ENCODE measurements around the gene THSD4.
"Not testable (repeated sequence)": the region's sequence is repeated elsewhere in the genome, so short reads cannot be mapped to it uniquely, and the experiment has no call there.

Gene THSD4

GRCh38 chr15:71301958-71302621 lies 186.8 kb downstream of the THSD4 start:
- no peak for DNase-seq

- no peak for DNase-seq
Observed at GRCh38 chr15:71302861-71303410, 187.7 kb downstream of the THSD4 start.

- DNase-seq, result no peak
Observed at GRCh38 chr15:71303977-71304376, 188.7 kb downstream of the THSD4 start.

- DNase-seq, result no peak
Observed at GRCh38 chr15:71304681-71305080, 189.4 kb downstream of the THSD4 start.

- no peak for DNase-seq
Observed at GRCh38 chr15:71306538-71306937, 191.3 kb downstream of the THSD4 start.

- DNase-seq, result no peak
Observed at GRCh38 chr15:71312194-71312708, 197.0 kb downstream of the THSD4 start.

- no peak for DNase-seq
Observed at GRCh38 chr15:71312731-71313460, 197.6 kb downstream of the THSD4 start.

GRCh38 chr15:71313806-71314205 lies 198.5 kb downstream of the THSD4 start:
- DNase-seq, result no peak

- no peak for DNase-seq
Observed at GRCh38 chr15:71314956-71315537, 199.8 kb downstream of the THSD4 start.

- DNase-seq, result no peak
Observed at GRCh38 chr15:71316911-71317310, 201.6 kb downstream of the THSD4 start.

GRCh38 chr15:71319424-71319823 lies 204.2 kb downstream of the THSD4 start:
- DNase-seq, result not testable (repeated sequence)

GRCh38 chr15:71319935-71320334 lies 204.7 kb downstream of the THSD4 start:
- no peak for DNase-seq

GRCh38 chr15:71323082-71323481 lies 207.8 kb downstream of the THSD4 start:
- no peak for DNase-seq

GRCh38 chr15:71323584-71323983 lies 208.3 kb downstream of the THSD4 start:
- DNase-seq, result no peak

GRCh38 chr15:71325481-71325880 lies 210.2 kb downstream of the THSD4 start:
- DNase-seq, result no peak

- DNase-seq, result no peak
Observed at GRCh38 chr15:71328453-71328852, 213.2 kb downstream of the THSD4 start.

GRCh38 chr15:71329041-71329440 lies 213.8 kb downstream of the THSD4 start:
- DNase-seq, result no peak

GRCh38 chr15:71329497-71330260 lies 214.4 kb downstream of the THSD4 start:
- DNase-seq, result no peak

GRCh38 chr15:71330638-71331162 lies 215.4 kb downstream of the THSD4 start:
- DNase-seq, result no peak

- DNase-seq, result no peak
Observed at GRCh38 chr15:71331173-71331572, 215.9 kb downstream of the THSD4 start.

GRCh38 chr15:71332431-71333004 lies 217.2 kb downstream of the THSD4 start:
- DNase-seq, result no peak

GRCh38 chr15:71333136-71333700 lies 217.9 kb downstream of the THSD4 start:
- no peak for DNase-seq

Data from T-helper 9 cell (primary cell).